Panc1 (cell line): Measurements from ENCODE around the gene MAL. TPM values are rescaled to one million over a fixed set of nuclear protein-coding genes. Genes with fewer than 3 reads are reported as not detected.

Experiments used
- ATAC-seq: fragments of 200-7000 bp; cut with Tn5 transposase; 2 replicates; pipeline ENCODE4 v1.9.1; 2020; ENCODE audit warnings: mild to moderate bottlenecking, moderate library complexity
- BruUV-seq: library from RNA; stranded (reverse); fragments of 400-500 nt; replicated peaks from 2 replicates; lab custom pipeline; 2021; lab: Mats Ljungman, UMichigan
- CTCF ChIA-PET: fragments of 300-600 bp; sonication (Branson Sonifier 250); formaldehyde crosslinking; loops from one replicate; lab custom pipeline; 2022; ENCODE audit warnings: antibody characterized with exemption; lab: Charles Lee
- POLR2A ChIA-PET: fragments of 300-600 bp; sonication (Branson Sonifier 250); formaldehyde crosslinking; loops from one replicate; lab custom pipeline; 2022; ENCODE audit warnings: antibody characterized with exemption; lab: Charles Lee
- DNase-seq: peaks from one replicate; pipeline ENCODE4 v3.0.0-alpha.2; 2010; ENCODE audit warnings: low read depth, low spot score
- H3K27ac ChIP-seq: 2 replicates; pipeline ENCODE4 v1.5.1; 2011; ENCODE audit warnings: mild to moderate bottlenecking, low read length, inconsistent platforms
- H3K27me3 ChIP-seq: fragments of 200-500 bp; sonication (Bioruptor generic); 2 replicates; pipeline ENCODE4 v1.6.0; 2014; ENCODE audit warnings: low read length, inconsistent platforms; ENCODE audit not compliant: control insufficient read depth, insufficient read depth
- H3K36me3 ChIP-seq: fragments of 200-500 bp; sonication (Bioruptor generic); 2 replicates; pipeline ENCODE4 v1.5.1; 2014; ENCODE audit warnings: inconsistent platforms, mild to moderate bottlenecking, low read length, moderate library complexity; ENCODE audit not compliant: control insufficient read depth, insufficient read depth
- H3K4me1 ChIP-seq: 2 replicates; pipeline ENCODE4 v1.5.1; 2011; ENCODE audit warnings: inconsistent platforms, mild to moderate bottlenecking, low read length, moderate library complexity; ENCODE audit not compliant: control insufficient read depth, insufficient read depth
- H3K4me3 ChIP-seq, 2 experiments: 2 replicates each; pipeline ENCODE4 v1.5.1; 2011 to 2012; ENCODE audit warnings: low read depth in 2 of 2, low read length in 2 of 2, mild to moderate bottlenecking in 2 of 2, inconsistent platforms in 1 of 2, moderate library complexity in 1 of 2
- H3K9me3 ChIP-seq: fragments of 200-500 bp; sonication (Bioruptor generic); 2 replicates; pipeline ENCODE4 v1.5.1; 2014; ENCODE audit warnings: low read depth, mild to moderate bottlenecking, inconsistent platforms, low read length, moderate library complexity; ENCODE audit not compliant: control insufficient read depth, insufficient read depth
- POLR2AphosphoS5 ChIP-seq: IDR thresholded peaks from 2 replicates; pipeline ENCODE4 v1.6.1; 2012; ENCODE audit warnings: mild to moderate bottlenecking, low read depth, low read length, moderate library complexity
- SIN3A ChIP-seq: IDR thresholded peaks from 2 replicates; pipeline ENCODE4 v1.6.1; 2012; ENCODE audit warnings: low read depth, mild to moderate bottlenecking, low read length, moderate library complexity, borderline replicate concordance; ENCODE audit not compliant: insufficient read depth
- TCF7L2 ChIP-seq: IDR thresholded peaks from 2 replicates; pipeline ENCODE4 v1.6.1; 2011; ENCODE audit warnings: mild to moderate bottlenecking, low read depth, low read length, inconsistent platforms
- in situ Hi-C: cut with HindIII; loops from 2 replicates; pipeline ENCODE4 v1.10.0; 2016; ENCODE audit warnings: low sequenced_read_pairs, low pct_unique_long_range_greater_than_20kb
- intact Hi-C: fragments of 100-400 bp; cut with micrococcal nuclease; formaldehyde crosslinking; loops from one replicate; pipeline ENCODE4 v1.10.0; 2022; ENCODE audit not compliant: unreplicated experiment
- total RNA-seq: library from RNA; stranded (reverse); gene quantifications from one replicate; pipeline ENCODE4 v1.2.1, GENCODE V29; 2021; ENCODE audit not compliant: unreplicated experiment
- TF ChIP-seq, protein P1 (sequence below), 2 experiments: IDR thresholded peaks; 2 replicates each; pipeline ENCODE4 v1.6.1; 2011 to 2012; ENCODE audit warnings: low read depth in 2 of 2, control low read depth in 1 of 2, low read length in 1 of 2, mild to moderate bottlenecking in 1 of 2, moderate library complexity in 1 of 2; ENCODE audit not compliant: insufficient read depth in 1 of 2
- TF ChIP-seq, protein P2 (sequence below): fragments of 450-650 bp; IDR thresholded peaks from 2 replicates; pipeline ENCODE4 v1.5.1; 2017; ENCODE audit warnings: mild to moderate bottlenecking

MAL gene
- total RNA-seq, 1 experiment from 2014 or later = 1.3 TPM

DNA sequence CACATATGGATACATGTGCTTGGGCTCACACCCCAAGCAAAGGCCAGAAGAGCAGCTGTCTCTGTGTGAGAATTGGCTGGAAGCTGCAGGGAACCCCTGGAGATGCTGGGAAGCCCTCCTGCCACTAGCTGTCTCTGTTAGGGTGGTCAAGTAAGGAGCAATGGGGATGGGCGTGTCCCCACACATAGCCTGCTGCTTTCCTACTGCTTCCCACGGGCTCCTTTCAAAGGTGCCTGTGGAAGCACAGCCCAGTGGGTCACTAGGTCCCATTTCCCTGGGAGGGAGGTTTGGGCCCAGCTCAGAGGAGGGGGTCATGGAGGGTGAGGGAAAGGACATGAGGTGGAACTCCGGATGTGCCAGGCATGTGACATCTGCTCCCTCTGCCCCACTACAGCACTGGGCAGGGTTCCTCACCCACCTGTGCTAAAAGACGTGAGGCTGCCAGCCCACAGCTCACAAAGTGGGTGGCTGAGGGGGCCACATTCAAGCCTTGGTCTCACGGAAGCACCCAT is 24.4 kb upstream of the MAL start:
- BruUV-seq = no TSS peak
- no peaks in the 10 kb centered on the region for H3K36me3 ChIP-seq
- no peaks in the 10 kb centered on the region for H3K4me1 ChIP-seq
- ATAC-seq (no peak), DNase-seq (no peak)
- no peaks in the 10 kb centered on the region for H3K9me3 ChIP-seq
- ChIA-PET CTCF (no interaction called here), POLR2A (no interaction called here)
- no peak overlapping the region for H3K4me3 ChIP-seq
- in situ Hi-C loops (no loop called here), intact Hi-C loops (no loop called here)
- TF ChIP-seq, protein P1, sequence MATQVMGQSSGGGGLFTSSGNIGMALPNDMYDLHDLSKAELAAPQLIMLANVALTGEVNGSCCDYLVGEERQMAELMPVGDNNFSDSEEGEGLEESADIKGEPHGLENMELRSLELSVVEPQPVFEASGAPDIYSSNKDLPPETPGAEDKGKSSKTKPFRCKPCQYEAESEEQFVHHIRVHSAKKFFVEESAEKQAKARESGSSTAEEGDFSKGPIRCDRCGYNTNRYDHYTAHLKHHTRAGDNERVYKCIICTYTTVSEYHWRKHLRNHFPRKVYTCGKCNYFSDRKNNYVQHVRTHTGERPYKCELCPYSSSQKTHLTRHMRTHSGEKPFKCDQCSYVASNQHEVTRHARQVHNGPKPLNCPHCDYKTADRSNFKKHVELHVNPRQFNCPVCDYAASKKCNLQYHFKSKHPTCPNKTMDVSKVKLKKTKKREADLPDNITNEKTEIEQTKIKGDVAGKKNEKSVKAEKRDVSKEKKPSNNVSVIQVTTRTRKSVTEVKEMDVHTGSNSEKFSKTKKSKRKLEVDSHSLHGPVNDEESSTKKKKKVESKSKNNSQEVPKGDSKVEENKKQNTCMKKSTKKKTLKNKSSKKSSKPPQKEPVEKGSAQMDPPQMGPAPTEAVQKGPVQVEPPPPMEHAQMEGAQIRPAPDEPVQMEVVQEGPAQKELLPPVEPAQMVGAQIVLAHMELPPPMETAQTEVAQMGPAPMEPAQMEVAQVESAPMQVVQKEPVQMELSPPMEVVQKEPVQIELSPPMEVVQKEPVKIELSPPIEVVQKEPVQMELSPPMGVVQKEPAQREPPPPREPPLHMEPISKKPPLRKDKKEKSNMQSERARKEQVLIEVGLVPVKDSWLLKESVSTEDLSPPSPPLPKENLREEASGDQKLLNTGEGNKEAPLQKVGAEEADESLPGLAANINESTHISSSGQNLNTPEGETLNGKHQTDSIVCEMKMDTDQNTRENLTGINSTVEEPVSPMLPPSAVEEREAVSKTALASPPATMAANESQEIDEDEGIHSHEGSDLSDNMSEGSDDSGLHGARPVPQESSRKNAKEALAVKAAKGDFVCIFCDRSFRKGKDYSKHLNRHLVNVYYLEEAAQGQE (IDR thresholded peaks at IDR 0.05; ENCODE audit: insufficient read depth in 1 of 2, low read depth in 2 of 2, low read length in 1 of 2) = no peak
- no peak for TF ChIP-seq SIN3A
- TF ChIP-seq, protein P2, sequence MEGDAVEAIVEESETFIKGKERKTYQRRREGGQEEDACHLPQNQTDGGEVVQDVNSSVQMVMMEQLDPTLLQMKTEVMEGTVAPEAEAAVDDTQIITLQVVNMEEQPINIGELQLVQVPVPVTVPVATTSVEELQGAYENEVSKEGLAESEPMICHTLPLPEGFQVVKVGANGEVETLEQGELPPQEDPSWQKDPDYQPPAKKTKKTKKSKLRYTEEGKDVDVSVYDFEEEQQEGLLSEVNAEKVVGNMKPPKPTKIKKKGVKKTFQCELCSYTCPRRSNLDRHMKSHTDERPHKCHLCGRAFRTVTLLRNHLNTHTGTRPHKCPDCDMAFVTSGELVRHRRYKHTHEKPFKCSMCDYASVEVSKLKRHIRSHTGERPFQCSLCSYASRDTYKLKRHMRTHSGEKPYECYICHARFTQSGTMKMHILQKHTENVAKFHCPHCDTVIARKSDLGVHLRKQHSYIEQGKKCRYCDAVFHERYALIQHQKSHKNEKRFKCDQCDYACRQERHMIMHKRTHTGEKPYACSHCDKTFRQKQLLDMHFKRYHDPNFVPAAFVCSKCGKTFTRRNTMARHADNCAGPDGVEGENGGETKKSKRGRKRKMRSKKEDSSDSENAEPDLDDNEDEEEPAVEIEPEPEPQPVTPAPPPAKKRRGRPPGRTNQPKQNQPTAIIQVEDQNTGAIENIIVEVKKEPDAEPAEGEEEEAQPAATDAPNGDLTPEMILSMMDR = no peak
- TF ChIP-seq POLR2AphosphoS5 = no peak
- no peak for TF ChIP-seq TCF7L2
- H3K27me3 ChIP-seq = no peaks in the 10 kb centered on the region
- H3K27ac ChIP-seq = no peak overlapping the region

DNA sequence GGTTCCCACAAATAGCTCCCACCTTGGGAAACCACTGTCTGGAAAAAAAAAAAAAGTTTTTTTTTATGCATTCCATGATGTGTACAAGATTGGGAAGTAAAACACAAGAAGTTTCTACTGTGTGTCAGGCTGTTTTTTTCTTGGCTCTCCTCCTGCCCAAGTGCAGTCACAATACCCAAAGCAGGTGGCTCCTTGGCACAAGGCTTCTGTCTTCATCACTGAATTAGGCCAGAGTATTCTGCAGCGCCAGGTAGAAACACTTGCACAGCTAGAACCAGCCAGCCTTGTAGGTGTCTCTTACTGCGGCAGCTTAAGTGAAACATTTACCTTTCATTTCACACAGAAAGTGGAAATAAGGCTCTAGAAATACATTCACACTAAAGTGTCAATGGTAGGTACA is 23.8 kb upstream of the MAL start:
- Histone ChIP-seq H3K4me1 (no peaks in the 10 kb centered on the region), H3K9me3 (no peaks in the 10 kb centered on the region), H3K27ac (no peak overlapping the region), H3K4me3 (no peak overlapping the region), H3K27me3 (no peaks in the 10 kb centered on the region), H3K36me3 (no peaks in the 10 kb centered on the region)
- no peak for TF ChIP-seq POLR2AphosphoS5
- TF ChIP-seq, protein P1 (IDR thresholded peaks at IDR 0.05; ENCODE audit: insufficient read depth in 1 of 2, low read depth in 2 of 2, low read length in 1 of 2) = no peak
- no peak for ATAC-seq
- DNase-seq = no peak
- intact Hi-C loops = no loop called here
- POLR2A ChIA-PET = no interaction called here
- in situ Hi-C loops = no loop called here
- CTCF ChIA-PET = no interaction called here
- BruUV-seq = no TSS peak
